ENCODE results near the gene UGT1A9. TPM values are rescaled to one million over a fixed set of nuclear protein-coding genes. Genes with fewer than 3 reads are reported as not detected.
"Not testable (repeated sequence)": the region's sequence is repeated elsewhere in the genome, so short reads cannot be mapped to it uniquely, and the experiment has no call there.

UGT1A9 gene
- total RNA-seq, 2 donors from 2014 or later = not detected

- TF ChIP-seq POLR2A (IDR thresholded peaks at IDR 0.05) = no peak
- TF ChIP-seq CTCF (IDR thresholded peaks at IDR 0.05) = no peak
- ATAC-seq (no peak), DNase-seq (no peak)
- Histone ChIP-seq H3K36me3 (replicated peaks in 1 of 2; ENCODE audit: insufficient read depth in 1 of 2, low read depth in 2 of 2) (no peaks in the 10 kb centered on the region), H3K4me3 (no peak overlapping the region), H3K27me3 (no peaks in the 10 kb centered on the region), H3K4me1 (no peaks in the 10 kb centered on the region), H3K27ac (no peak overlapping the region), H3K9me3 (peaks cover 0 to 8% (median 0%) of the 10 kb centered on the region in 3 donors)
- 92% methylated on average over 1 of the region's 1 CpG; no CpG with 5 or more reads in 1 of the 2 donors for WGBS, 2 donors
- intact Hi-C loops (cut with DNase I) = no loop called here
Observed at GRCh38 chr2:233643128-233643527, 28.6 kb upstream of the UGT1A9 start.

GRCh38 chr2:233646033-233646432 lies 25.7 kb upstream of the UGT1A9 start:
- H3K4me1 ChIP-seq; H3K9me3 ChIP-seq; H3K27ac ChIP-seq; H3K4me3 ChIP-seq; H3K27me3 ChIP-seq; DNase-seq; ATAC-seq; intact Hi-C loops (cut with DNase I); H3K36me3 ChIP-seq (replicated peaks in 1 of 2; ENCODE audit: insufficient read depth in 1 of 2, low read depth in 2 of 2): not testable (repeated sequence)
- 72 to 83% methylated on average over 3 of the region's 3 CpGs for whole genome bisulfite sequencing, 2 donors

- Histone ChIP-seq H3K27me3 (no peaks in the 10 kb centered on the region), H3K4me1 (no peaks in the 10 kb centered on the region), H3K36me3 (replicated peaks in 1 of 2; ENCODE audit: insufficient read depth in 1 of 2, low read depth in 2 of 2) (no peaks in the 10 kb centered on the region), H3K27ac (no peak overlapping the region), H3K4me3 (no peak overlapping the region), H3K9me3 (peaks cover 0 to 2% (median 0%) of the 10 kb centered on the region in 3 donors)
- WGBS, 2 donors = 64 to 75% methylated on average over 4 of the region's 4 CpGs
- no peak for ATAC-seq
- TF ChIP-seq POLR2A (IDR thresholded peaks at IDR 0.05) (no peak), CTCF (IDR thresholded peaks at IDR 0.05) (no peak)
- intact Hi-C loops (cut with DNase I) = no loop called here
- DNase-seq = no peak
Observed at GRCh38 chr2:233650981-233651380, 20.7 kb upstream of the UGT1A9 start.

GRCh38 chr2:233651430-233651829 lies 20.3 kb upstream of the UGT1A9 start:
- intact Hi-C loops (cut with DNase I) = no loop called here
- DNase-seq (no peak), ATAC-seq (no peak)
- Histone ChIP-seq H3K27me3 (no peaks in the 10 kb centered on the region), H3K9me3 (no peaks in the 10 kb centered on the region), H3K27ac (no peak overlapping the region), H3K4me1 (no peaks in the 10 kb centered on the region), H3K4me3 (no peak overlapping the region), H3K36me3 (replicated peaks in 1 of 2; ENCODE audit: insufficient read depth in 1 of 2, low read depth in 2 of 2) (no peaks in the 10 kb centered on the region)
- WGBS, 2 donors = 87% methylated on average over 2 of the region's 2 CpGs
- no peak for TF ChIP-seq POLR2A (IDR thresholded peaks at IDR 0.05)
- no peak for TF ChIP-seq CTCF (IDR thresholded peaks at IDR 0.05)

GRCh38 chr2:233654501-233654900 lies 17.2 kb upstream of the UGT1A9 start:
- no peaks in the 10 kb centered on the region for H3K27me3 ChIP-seq
- ATAC-seq = no peak
- WGBS, 2 donors = 51 to 61% methylated on average over 6 of the region's 6 CpGs

More at GRCh38 chr2:233654501-233654900, 17.2 kb upstream of the UGT1A9 start:
- Histone ChIP-seq H3K9me3 (no peaks in the 10 kb centered on the region), H3K4me1 (no peaks in the 10 kb centered on the region), H3K4me3 (no peak overlapping the region), H3K27ac (no peak overlapping the region), H3K36me3 (replicated peaks in 1 of 2; ENCODE audit: insufficient read depth in 1 of 2, low read depth in 2 of 2) (no peaks in the 10 kb centered on the region)
- TF ChIP-seq POLR2A (IDR thresholded peaks at IDR 0.05) (no peak), CTCF (IDR thresholded peaks at IDR 0.05) (no peak)
- intact Hi-C loops (cut with DNase I) = no loop called here
- no peak for DNase-seq
